ENCODE data around the gene TIMP1.

Gene TIMP1

DNA sequence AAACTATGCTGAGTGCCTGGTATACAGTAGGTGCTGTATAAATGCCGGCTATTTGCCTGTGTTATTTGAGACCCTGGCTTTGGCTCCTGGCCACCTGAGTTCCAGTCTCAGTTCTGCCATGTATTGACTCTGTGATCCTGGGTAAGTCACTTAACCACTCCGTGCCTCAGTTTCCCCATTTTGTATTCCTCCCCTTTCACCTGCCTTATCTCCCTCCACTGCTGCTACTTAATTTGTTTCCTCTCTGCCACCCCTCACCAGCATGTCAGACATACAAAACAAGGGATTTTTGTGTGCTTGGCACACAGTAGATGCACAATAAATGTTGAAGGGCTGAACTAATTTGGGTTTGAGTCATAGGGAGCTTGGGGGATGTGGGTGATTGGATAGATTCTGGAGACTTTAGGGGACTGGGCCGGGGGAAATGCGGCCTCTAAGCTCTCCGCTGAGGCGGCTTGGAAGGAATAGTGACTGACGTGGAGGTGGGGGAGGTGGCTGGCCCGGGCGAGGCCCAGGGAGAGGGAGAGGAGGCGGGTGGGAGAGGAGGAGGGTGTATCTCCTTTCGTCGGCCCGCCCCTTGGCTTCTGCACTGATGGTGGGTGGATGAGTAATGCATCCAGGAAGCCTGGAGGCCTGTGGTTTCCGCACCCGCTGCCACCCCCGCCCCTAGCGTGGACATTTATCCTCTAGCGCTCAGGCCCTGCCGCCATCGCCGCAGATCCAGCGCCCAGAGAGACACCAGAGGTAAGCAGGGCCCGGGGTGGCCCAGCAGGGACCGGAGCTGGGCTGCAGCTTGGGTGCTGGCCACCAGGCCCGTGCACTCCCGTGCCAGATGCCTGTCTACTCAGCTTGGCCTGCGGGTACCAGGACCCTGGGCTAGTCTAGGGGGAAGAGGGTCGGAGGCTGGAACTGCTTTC lies at the start of gene TIMP1:
Gene TIMP1 (plus strand): TSS at position 706 of the 917 bp plus-strand sequence. CDS start 980 bp downstream, outside the sequence.
- H3K36me3 ChIP-seq (replicated peaks; ENCODE audit: low read depth, low read length): no peaks in the 10 kb centered on the region
- H3K9ac ChIP-seq (ENCODE audit: low read length): peak within 1 kb of the TSS; percentile 43; the same call in 1 of the 2 replicates
- H3K27me3 ChIP-seq (ENCODE audit: low read depth, low read length): no peaks in the 10 kb centered on the region
- H3K27ac ChIP-seq (ENCODE audit: low read length): no peak within 1 kb of the TSS
- no peaks in the 10 kb centered on the region for H3K9me3 ChIP-seq (ENCODE audit: insufficient read depth, low read length)
- no peak for TF ChIP-seq EZH2phosphoT487 (IDR thresholded peaks at IDR 0.05; ENCODE audit: low read depth)
- TF ChIP-seq, protein P1, sequence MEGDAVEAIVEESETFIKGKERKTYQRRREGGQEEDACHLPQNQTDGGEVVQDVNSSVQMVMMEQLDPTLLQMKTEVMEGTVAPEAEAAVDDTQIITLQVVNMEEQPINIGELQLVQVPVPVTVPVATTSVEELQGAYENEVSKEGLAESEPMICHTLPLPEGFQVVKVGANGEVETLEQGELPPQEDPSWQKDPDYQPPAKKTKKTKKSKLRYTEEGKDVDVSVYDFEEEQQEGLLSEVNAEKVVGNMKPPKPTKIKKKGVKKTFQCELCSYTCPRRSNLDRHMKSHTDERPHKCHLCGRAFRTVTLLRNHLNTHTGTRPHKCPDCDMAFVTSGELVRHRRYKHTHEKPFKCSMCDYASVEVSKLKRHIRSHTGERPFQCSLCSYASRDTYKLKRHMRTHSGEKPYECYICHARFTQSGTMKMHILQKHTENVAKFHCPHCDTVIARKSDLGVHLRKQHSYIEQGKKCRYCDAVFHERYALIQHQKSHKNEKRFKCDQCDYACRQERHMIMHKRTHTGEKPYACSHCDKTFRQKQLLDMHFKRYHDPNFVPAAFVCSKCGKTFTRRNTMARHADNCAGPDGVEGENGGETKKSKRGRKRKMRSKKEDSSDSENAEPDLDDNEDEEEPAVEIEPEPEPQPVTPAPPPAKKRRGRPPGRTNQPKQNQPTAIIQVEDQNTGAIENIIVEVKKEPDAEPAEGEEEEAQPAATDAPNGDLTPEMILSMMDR (IDR thresholded peaks at IDR 0.05; ENCODE audit: low read depth, low read length): no peak
- no peaks in the 10 kb centered on the region for H4K20me1 ChIP-seq (ENCODE audit: insufficient read depth, low read length)
- H3K79me2 ChIP-seq (ENCODE audit: low read length): no peaks in the 10 kb centered on the region
- peak within 1 kb of the TSS; percentile 74 for H2AFZ ChIP-seq (ENCODE audit: low read depth, low read length)
- H3K4me3 ChIP-seq (ENCODE audit: low read length): peak within 1 kb of the TSS; percentile 64
- peak within 1 kb of the TSS; percentile 69 for H3K4me2 ChIP-seq (ENCODE audit: low read length)
- peaks cover 31% of the 10 kb centered on the region for H3K4me1 ChIP-seq (ENCODE audit: low read length)

DNA sequence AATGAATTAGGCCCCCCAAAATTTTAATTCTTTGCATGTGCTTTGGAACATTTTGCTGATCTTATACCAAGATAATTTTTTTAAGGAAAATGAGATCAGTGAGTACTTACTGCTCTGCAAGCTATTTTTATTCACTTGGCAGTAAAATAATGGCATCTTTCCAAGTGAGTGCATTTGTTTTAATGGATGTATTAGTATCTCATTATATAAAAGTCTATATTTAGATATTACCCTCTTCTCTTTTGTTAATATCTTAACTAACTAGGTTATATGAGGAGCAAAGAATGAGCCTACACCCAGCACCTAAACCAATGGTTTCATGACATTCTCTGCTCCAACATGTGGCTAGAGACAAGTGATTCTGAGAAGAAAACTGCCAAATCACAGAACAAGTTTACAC lies 42.4 kb upstream of the TIMP1 start:
- Histone ChIP-seq H3K9ac (ENCODE audit: low read length) (no peak overlapping the region), H3K79me2 (ENCODE audit: low read length) (no peaks in the 10 kb centered on the region), H4K20me1 (ENCODE audit: insufficient read depth, low read length) (no peaks in the 10 kb centered on the region), H2AFZ (ENCODE audit: low read depth, low read length) (no peak overlapping the region), H3K27me3 (ENCODE audit: low read depth, low read length) (no peaks in the 10 kb centered on the region), H3K4me2 (ENCODE audit: low read length) (no peak overlapping the region), H3K36me3 (replicated peaks; ENCODE audit: low read depth, low read length) (no peaks in the 10 kb centered on the region), H3K9me3 (ENCODE audit: insufficient read depth, low read length) (no peaks in the 10 kb centered on the region), H3K27ac (ENCODE audit: low read length) (no peak overlapping the region), H3K4me1 (ENCODE audit: low read length) (no peaks in the 10 kb centered on the region), H3K4me3 (ENCODE audit: low read length) (no peak overlapping the region)
- TF ChIP-seq, protein P1 (IDR thresholded peaks at IDR 0.05; ENCODE audit: low read depth, low read length): no peak

DNA sequence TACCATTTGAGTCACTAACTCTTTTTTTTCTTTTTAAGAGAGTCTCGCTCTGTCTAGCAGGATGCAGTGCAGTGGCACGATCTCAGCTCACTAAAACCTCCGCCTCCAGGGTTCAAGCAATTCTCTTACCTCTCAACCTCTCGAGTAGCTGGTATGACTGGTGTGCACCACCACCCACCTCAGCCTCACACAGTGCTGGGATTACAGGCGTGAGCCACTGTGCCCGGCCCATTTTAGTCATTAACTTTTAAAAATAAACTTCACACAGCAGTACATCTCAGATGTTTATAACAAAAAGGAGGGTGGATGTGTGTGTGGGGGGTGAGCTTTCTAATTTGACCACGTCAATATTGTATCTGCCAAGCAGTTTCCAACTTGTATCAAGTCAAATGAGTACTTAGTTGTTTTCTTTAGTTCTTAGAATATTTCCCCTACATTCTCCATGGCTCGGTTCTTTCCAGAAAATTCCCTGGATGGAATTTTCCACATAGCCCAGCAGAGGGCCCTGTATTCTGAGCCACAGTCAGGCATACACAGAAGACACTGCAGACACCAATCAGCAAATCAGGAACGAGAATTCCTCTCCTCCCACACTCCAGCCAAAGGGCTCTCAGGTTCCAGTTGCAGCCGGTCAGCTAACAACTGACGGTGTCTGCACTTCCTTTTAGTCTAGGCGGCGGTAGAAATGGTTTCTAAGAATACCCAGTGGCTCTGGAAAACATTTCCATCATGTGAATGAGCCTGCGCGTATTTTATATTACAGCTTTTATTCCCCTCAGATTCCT lies 41.3 kb upstream of the TIMP1 start:
- Histone ChIP-seq H3K9ac (ENCODE audit: low read length) (no peak overlapping the region), H3K4me3 (ENCODE audit: low read length) (no peak overlapping the region), H3K36me3 (replicated peaks; ENCODE audit: low read depth, low read length) (no peaks in the 10 kb centered on the region), H3K27me3 (ENCODE audit: low read depth, low read length) (no peaks in the 10 kb centered on the region), H2AFZ (ENCODE audit: low read depth, low read length) (no peak overlapping the region), H3K79me2 (ENCODE audit: low read length) (no peaks in the 10 kb centered on the region), H3K9me3 (ENCODE audit: insufficient read depth, low read length) (no peaks in the 10 kb centered on the region), H3K4me2 (ENCODE audit: low read length) (no peak overlapping the region), H4K20me1 (ENCODE audit: insufficient read depth, low read length) (no peaks in the 10 kb centered on the region), H3K27ac (ENCODE audit: low read length) (no peak overlapping the region), H3K4me1 (ENCODE audit: low read length) (no peaks in the 10 kb centered on the region)
- TF ChIP-seq, protein P1 (IDR thresholded peaks at IDR 0.05; ENCODE audit: low read depth, low read length): peak; percentile 30
- no peak for TF ChIP-seq EZH2phosphoT487 (IDR thresholded peaks at IDR 0.05; ENCODE audit: low read depth)

DNA sequence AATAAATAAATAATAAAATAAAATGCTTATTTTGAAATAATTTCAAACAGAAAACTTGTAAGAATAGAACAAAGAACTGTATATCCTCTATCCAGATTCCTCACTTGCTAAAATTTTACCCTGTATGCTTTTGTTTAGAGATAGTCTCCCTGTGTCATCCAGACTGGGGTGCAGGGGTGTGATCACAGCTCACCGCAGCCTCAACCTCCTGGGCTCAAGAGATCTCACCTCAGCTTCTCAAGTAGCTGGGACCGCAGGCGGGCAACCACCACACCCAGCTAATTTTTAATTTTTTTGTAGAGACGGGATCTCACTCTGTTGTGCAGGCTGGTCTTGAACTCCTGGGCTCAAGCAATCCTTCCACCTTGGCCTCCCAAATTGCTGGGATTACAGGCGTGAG lies 38.7 kb upstream of the TIMP1 start:
- Histone ChIP-seq H3K9me3 (ENCODE audit: insufficient read depth, low read length) (no peaks in the 10 kb centered on the region), H3K36me3 (replicated peaks; ENCODE audit: low read depth, low read length) (no peaks in the 10 kb centered on the region), H4K20me1 (ENCODE audit: insufficient read depth, low read length) (no peaks in the 10 kb centered on the region), H3K9ac (ENCODE audit: low read length) (no peak overlapping the region), H3K79me2 (ENCODE audit: low read length) (no peaks in the 10 kb centered on the region), H3K27ac (ENCODE audit: low read length) (no peak overlapping the region), H2AFZ (ENCODE audit: low read depth, low read length) (no peak overlapping the region), H3K4me3 (ENCODE audit: low read length) (no peak overlapping the region), H3K4me2 (ENCODE audit: low read length) (no peak overlapping the region), H3K27me3 (ENCODE audit: low read depth, low read length) (no peaks in the 10 kb centered on the region), H3K4me1 (ENCODE audit: low read length) (peaks cover under 1% of the 10 kb centered on the region; the same call in 1 of the 2 replicates)
- TF ChIP-seq, protein P1 (IDR thresholded peaks at IDR 0.05; ENCODE audit: low read depth, low read length): no peak
- TF ChIP-seq EZH2phosphoT487 (IDR thresholded peaks at IDR 0.05; ENCODE audit: low read depth): no peak
